ENCODE measurements around the gene ATOX1.

Gene ATOX1

GRCh38 chr5:151694035-151694485 lies 64.4 kb downstream of the ATOX1 start:
- DNase-seq: no peak
